Thyroid gland (tissue), 4 donors: ENCODE data around the gene COPZ2.

Experiments
- CTCF ChIP-seq, 6 experiments: fragments of 200-600 bp in 3 of 6; fragments of 450-650 bp in 3 of 6; sonication (generic) in 3 of 6; IDR thresholded peaks; one replicate each; pipeline ENCODE4 v1.5.1; 2016 to 2019; ENCODE audit warnings: antibody characterized with exemption in 6 of 6, mild to moderate bottlenecking in 2 of 6, inconsistent platforms in 1 of 6, moderate library complexity in 1 of 6
- POLR2A ChIP-seq, 2 donors: fragments of 450-650 bp; IDR thresholded peaks; one replicate each; pipeline ENCODE4 v1.6.1; 2017; ENCODE audit warnings: antibody characterized with exemption in 2 of 2, mild to moderate bottlenecking in 2 of 2, moderate library complexity in 1 of 2

GRCh38 chr17:48038687-48039086 is 1.1 kb upstream of the COPZ2 start:
- no peak for TF ChIP-seq POLR2A (IDR thresholded peaks at IDR 0.05)
- no peak for TF ChIP-seq CTCF (IDR thresholded peaks at IDR 0.05)
